ENCODE data around the gene DDX10.
A peak's percentile ranks its signal among the peaks of the same experiment; 100 is the strongest.

DDX10 gene

GRCh38 chr11:108766596-108767173 is 101.8 kb downstream of the DDX10 start:
- Histone ChIP-seq H3K23ac (ENCODE audit: low read length) (no peak overlapping the region), H3K4ac (ENCODE audit: low read depth, low read length) (no peak overlapping the region), H2BK120ac (ENCODE audit: insufficient read depth, low read length, poor library complexity) (no peak overlapping the region), H3K27ac (ENCODE audit: low read depth, low read length) (no peak overlapping the region), H4K12ac (ENCODE audit: low read depth, low read length) (no peak overlapping the region), H3K79me2 (ENCODE audit: control insufficient read depth, insufficient read depth, low read length, poor library complexity) (no peaks in the 10 kb centered on the region), H3K27me3 (ENCODE audit: insufficient read depth, low read length) (no peaks in the 10 kb centered on the region), H3K79me1 (ENCODE audit: low read length) (no peaks in the 10 kb centered on the region), H3K4me1 (ENCODE audit: control insufficient read depth in 1 of 2, insufficient read depth in 2 of 2, low read length in 2 of 2) (no peaks in the 10 kb centered on the region), H3K4me2 (ENCODE audit: low read length) (no peak overlapping the region), H2BK5ac (ENCODE audit: low read depth, low read length, poor library complexity) (no peak overlapping the region), H3K9me3 (ENCODE audit: insufficient read depth, low read depth, low read length) (no peaks in the 10 kb centered on the region), H3K36me3 (ENCODE audit: control insufficient read depth in 1 of 2, insufficient read depth in 2 of 2, low read length in 2 of 2) (no peaks in the 10 kb centered on the region), H4K91ac (ENCODE audit: low read depth, low read length) (no peak overlapping the region), H4K8ac (ENCODE audit: low read depth, low read length) (no peak overlapping the region), H2AFZ (ENCODE audit: insufficient read depth, low read length, poor library complexity) (no peak overlapping the region), H3K18ac (ENCODE audit: low read length) (no peak overlapping the region), H2AK5ac (ENCODE audit: low read length) (no peak overlapping the region), H3K14ac (ENCODE audit: low read length) (no peak overlapping the region), H3K4me3 (ENCODE audit: low read depth, low read length) (no peak overlapping the region), H3K9ac (ENCODE audit: low read length) (no peak overlapping the region), H2BK12ac (ENCODE audit: low read length) (no peak overlapping the region)
- peak in 1 of 2 donors; percentile 66 for DNase-seq
- 100% methylated on average over 2 of the region's 6 CpGs for WGBS (ENCODE audit: extremely low coverage, insufficient coverage, insufficient read length)

- H4K91ac ChIP-seq (ENCODE audit: low read depth, low read length): no peak overlapping the region
- WGBS (ENCODE audit: extremely low coverage, insufficient coverage, insufficient read length): no CpG with 5 or more reads among the region's 3 CpGs
- no peak overlapping the region for H3K27ac ChIP-seq (ENCODE audit: low read depth, low read length)
- no peak overlapping the region for H3K4ac ChIP-seq (ENCODE audit: low read depth, low read length)
- H3K4me1 ChIP-seq (ENCODE audit: control insufficient read depth in 1 of 2, insufficient read depth in 2 of 2, low read length in 2 of 2): no peaks in the 10 kb centered on the region
- H3K4me3 ChIP-seq (ENCODE audit: low read depth, low read length): no peak overlapping the region
- no peak overlapping the region for H3K14ac ChIP-seq (ENCODE audit: low read length)
- no peak overlapping the region for H2AK5ac ChIP-seq (ENCODE audit: low read length)
- H3K36me3 ChIP-seq (ENCODE audit: control insufficient read depth in 1 of 2, insufficient read depth in 2 of 2, low read length in 2 of 2): no peaks in the 10 kb centered on the region
- no peak overlapping the region for H4K8ac ChIP-seq (ENCODE audit: low read depth, low read length)
- no peaks in the 10 kb centered on the region for H3K79me1 ChIP-seq (ENCODE audit: low read length)
- no peak overlapping the region for H3K18ac ChIP-seq (ENCODE audit: low read length)
- no peak overlapping the region for H2BK120ac ChIP-seq (ENCODE audit: insufficient read depth, low read length, poor library complexity)
- H4K12ac ChIP-seq (ENCODE audit: low read depth, low read length): no peak overlapping the region
- no peak overlapping the region for H2BK12ac ChIP-seq (ENCODE audit: low read length)
- H2AFZ ChIP-seq (ENCODE audit: insufficient read depth, low read length, poor library complexity): no peak overlapping the region
- no peak overlapping the region for H3K9ac ChIP-seq (ENCODE audit: low read length)
- H3K9me3 ChIP-seq (ENCODE audit: insufficient read depth, low read depth, low read length): no peaks in the 10 kb centered on the region
- H3K27me3 ChIP-seq (ENCODE audit: insufficient read depth, low read length): no peaks in the 10 kb centered on the region
- no peak overlapping the region for H3K23ac ChIP-seq (ENCODE audit: low read length)
- DNase-seq: no peak
- H2BK5ac ChIP-seq (ENCODE audit: low read depth, low read length, poor library complexity): no peak overlapping the region
- H3K79me2 ChIP-seq (ENCODE audit: control insufficient read depth, insufficient read depth, low read length, poor library complexity): no peaks in the 10 kb centered on the region
- H3K4me2 ChIP-seq (ENCODE audit: low read length): no peak overlapping the region
Observed at GRCh38 chr11:108768370-108768769, 103.5 kb downstream of the DDX10 start.

GRCh38 chr11:108768964-108769363 is 104.1 kb downstream of the DDX10 start:
- no peak overlapping the region for H3K23ac ChIP-seq (ENCODE audit: low read length)
- H2BK12ac ChIP-seq (ENCODE audit: low read length): no peak overlapping the region
- no peak overlapping the region for H3K4me2 ChIP-seq (ENCODE audit: low read length)
- H4K12ac ChIP-seq (ENCODE audit: low read depth, low read length): no peak overlapping the region
- H2BK120ac ChIP-seq (ENCODE audit: insufficient read depth, low read length, poor library complexity): no peak overlapping the region
- H2AK5ac ChIP-seq (ENCODE audit: low read length): no peak overlapping the region
- no peak for DNase-seq
- H3K27me3 ChIP-seq (ENCODE audit: insufficient read depth, low read length): no peaks in the 10 kb centered on the region
- H2AFZ ChIP-seq (ENCODE audit: insufficient read depth, low read length, poor library complexity): no peak overlapping the region
- no peak overlapping the region for H4K91ac ChIP-seq (ENCODE audit: low read depth, low read length)
- H2BK5ac ChIP-seq (ENCODE audit: low read depth, low read length, poor library complexity): no peak overlapping the region
- no peak overlapping the region for H3K27ac ChIP-seq (ENCODE audit: low read depth, low read length)
- H4K8ac ChIP-seq (ENCODE audit: low read depth, low read length): no peak overlapping the region
- H3K4ac ChIP-seq (ENCODE audit: low read depth, low read length): no peak overlapping the region
- H3K79me2 ChIP-seq (ENCODE audit: control insufficient read depth, insufficient read depth, low read length, poor library complexity): no peaks in the 10 kb centered on the region
- H3K9ac ChIP-seq (ENCODE audit: low read length): no peak overlapping the region
- no peak overlapping the region for H3K18ac ChIP-seq (ENCODE audit: low read length)
- H3K79me1 ChIP-seq (ENCODE audit: low read length): no peaks in the 10 kb centered on the region
- WGBS (ENCODE audit: extremely low coverage, insufficient coverage, insufficient read length): no CpG with 5 or more reads among the region's 1 CpG
- no peaks in the 10 kb centered on the region for H3K36me3 ChIP-seq (ENCODE audit: control insufficient read depth in 1 of 2, insufficient read depth in 2 of 2, low read length in 2 of 2)
- no peaks in the 10 kb centered on the region for H3K9me3 ChIP-seq (ENCODE audit: insufficient read depth, low read depth, low read length)
- no peak overlapping the region for H3K4me3 ChIP-seq (ENCODE audit: low read depth, low read length)
- H3K14ac ChIP-seq (ENCODE audit: low read length): no peak overlapping the region
- no peaks in the 10 kb centered on the region for H3K4me1 ChIP-seq (ENCODE audit: control insufficient read depth in 1 of 2, insufficient read depth in 2 of 2, low read length in 2 of 2)

GRCh38 chr11:108774037-108774730 is 109.3 kb downstream of the DDX10 start:
- no peaks in the 10 kb centered on the region for H3K4me1 ChIP-seq (ENCODE audit: control insufficient read depth in 1 of 2, insufficient read depth in 2 of 2, low read length in 2 of 2)
- H3K14ac ChIP-seq (ENCODE audit: low read length): no peak overlapping the region
- H3K79me1 ChIP-seq (ENCODE audit: low read length): no peaks in the 10 kb centered on the region
- no peak overlapping the region for H3K4me2 ChIP-seq (ENCODE audit: low read length)
- H3K4me3 ChIP-seq (ENCODE audit: low read depth, low read length): no peak overlapping the region
- no peak overlapping the region for H4K91ac ChIP-seq (ENCODE audit: low read depth, low read length)
- no peak overlapping the region for H3K4ac ChIP-seq (ENCODE audit: low read depth, low read length)
- no peak overlapping the region for H2BK12ac ChIP-seq (ENCODE audit: low read length)
- H3K18ac ChIP-seq (ENCODE audit: low read length): no peak overlapping the region
- H3K23ac ChIP-seq (ENCODE audit: low read length): no peak overlapping the region
- H2AK5ac ChIP-seq (ENCODE audit: low read length): no peak overlapping the region
- H3K79me2 ChIP-seq (ENCODE audit: control insufficient read depth, insufficient read depth, low read length, poor library complexity): no peaks in the 10 kb centered on the region
- H2AFZ ChIP-seq (ENCODE audit: insufficient read depth, low read length, poor library complexity): no peak overlapping the region
- H3K27ac ChIP-seq (ENCODE audit: low read depth, low read length): no peak overlapping the region
- no peak overlapping the region for H4K8ac ChIP-seq (ENCODE audit: low read depth, low read length)
- H2BK120ac ChIP-seq (ENCODE audit: insufficient read depth, low read length, poor library complexity): no peak overlapping the region
- no peak for DNase-seq
- no peaks in the 10 kb centered on the region for H3K9me3 ChIP-seq (ENCODE audit: insufficient read depth, low read depth, low read length)
- no peak overlapping the region for H4K12ac ChIP-seq (ENCODE audit: low read depth, low read length)
- no peak overlapping the region for H2BK5ac ChIP-seq (ENCODE audit: low read depth, low read length, poor library complexity)
- no peaks in the 10 kb centered on the region for H3K36me3 ChIP-seq (ENCODE audit: control insufficient read depth in 1 of 2, insufficient read depth in 2 of 2, low read length in 2 of 2)
- no CpG with 5 or more reads among the region's 5 CpGs for WGBS (ENCODE audit: extremely low coverage, insufficient coverage, insufficient read length)
- H3K27me3 ChIP-seq (ENCODE audit: insufficient read depth, low read length): no peaks in the 10 kb centered on the region
- H3K9ac ChIP-seq (ENCODE audit: low read length): no peak overlapping the region

Data from trophoblast cell (in vitro differentiated cells and primary cell).